ENCODE measurements around the gene PCBP1.
"Not testable (repeated sequence)": the region's sequence is repeated elsewhere in the genome, so short reads cannot be mapped to it uniquely, and the experiment has no call there.

Gene PCBP1

DNA sequence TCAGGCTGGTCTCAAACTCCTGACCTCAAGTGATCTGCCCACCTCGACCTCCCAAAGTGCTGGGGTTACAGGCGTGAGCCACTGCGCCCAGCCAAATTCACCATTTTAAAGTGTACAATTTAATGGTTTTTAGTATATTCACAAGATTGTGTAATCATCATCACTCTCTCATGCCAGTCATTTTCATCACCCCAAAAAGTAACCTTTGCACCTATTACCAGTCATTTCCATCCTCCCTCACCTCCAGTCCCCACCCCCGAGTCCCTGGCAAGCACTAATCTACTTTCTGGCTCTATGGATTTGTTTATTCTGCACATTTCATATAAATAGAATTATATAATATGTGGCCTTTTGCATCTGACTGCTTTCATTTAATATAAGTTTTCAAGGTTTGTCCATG, 10.8 kb downstream of the PCBP1 start:
- no peak for DNase-seq (ENCODE audit: low spot score)

DNA sequence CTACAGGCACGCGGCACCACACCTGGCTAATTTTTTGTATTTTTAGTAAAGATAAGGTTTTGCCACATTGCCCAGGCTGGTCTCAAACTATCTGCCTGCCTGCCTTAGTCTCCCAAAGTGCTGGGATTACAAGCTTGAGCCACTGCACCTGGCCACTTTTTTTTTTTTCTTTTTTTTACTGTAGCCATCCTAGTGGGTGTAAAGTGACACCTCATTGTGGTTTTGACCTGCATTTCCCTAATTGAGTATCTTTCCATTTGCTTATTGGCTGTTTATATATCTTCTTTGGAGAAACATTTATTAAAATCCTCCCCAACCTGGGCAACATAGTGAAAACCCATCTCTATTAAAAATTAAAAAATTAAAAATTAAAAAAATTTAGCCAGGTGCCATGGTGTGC, 12.0 kb downstream of the PCBP1 start:
- no peak for DNase-seq (ENCODE audit: low spot score)

DNA sequence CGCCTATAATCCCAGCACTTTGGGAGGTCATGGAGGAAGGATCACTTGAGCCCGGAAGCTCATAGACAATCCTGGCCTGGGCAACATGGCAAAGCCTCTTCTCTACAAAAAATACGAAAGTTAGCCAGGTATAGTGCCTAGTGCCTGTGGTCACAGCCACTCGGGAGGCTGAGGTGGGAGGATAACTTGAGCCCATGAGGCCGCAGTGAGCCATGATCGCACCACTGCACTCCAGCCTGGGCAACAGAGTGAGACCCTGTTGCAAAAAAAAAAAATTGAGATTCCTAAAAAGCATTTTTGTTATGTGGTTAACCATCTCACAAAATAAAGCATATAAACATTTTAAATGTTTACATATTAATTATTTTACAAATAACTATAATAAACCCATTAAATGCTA, 13.9 kb downstream of the PCBP1 start:
- DNase-seq (ENCODE audit: low spot score): no peak

DNA sequence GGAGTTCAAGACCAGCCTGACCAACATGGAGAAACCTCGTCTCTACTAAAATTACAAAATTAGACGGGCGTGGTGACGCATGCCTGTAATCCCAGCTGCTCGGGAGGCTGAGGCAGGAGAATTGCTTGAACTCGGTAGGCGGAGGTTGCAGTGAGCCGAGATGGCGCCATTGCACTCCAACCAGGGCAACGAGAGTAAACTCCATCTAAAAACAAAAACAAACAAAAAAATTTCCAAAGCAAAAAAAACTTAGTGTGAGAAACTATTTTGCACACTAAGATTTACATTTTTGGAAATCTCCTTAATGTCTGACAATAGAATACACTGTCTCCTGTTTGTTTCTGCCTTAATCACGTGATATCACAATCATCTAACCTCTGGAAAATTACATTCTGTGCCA, 14.4 kb downstream of the PCBP1 start:
- not testable (repeated sequence) for DNase-seq (ENCODE audit: low spot score)

DNA sequence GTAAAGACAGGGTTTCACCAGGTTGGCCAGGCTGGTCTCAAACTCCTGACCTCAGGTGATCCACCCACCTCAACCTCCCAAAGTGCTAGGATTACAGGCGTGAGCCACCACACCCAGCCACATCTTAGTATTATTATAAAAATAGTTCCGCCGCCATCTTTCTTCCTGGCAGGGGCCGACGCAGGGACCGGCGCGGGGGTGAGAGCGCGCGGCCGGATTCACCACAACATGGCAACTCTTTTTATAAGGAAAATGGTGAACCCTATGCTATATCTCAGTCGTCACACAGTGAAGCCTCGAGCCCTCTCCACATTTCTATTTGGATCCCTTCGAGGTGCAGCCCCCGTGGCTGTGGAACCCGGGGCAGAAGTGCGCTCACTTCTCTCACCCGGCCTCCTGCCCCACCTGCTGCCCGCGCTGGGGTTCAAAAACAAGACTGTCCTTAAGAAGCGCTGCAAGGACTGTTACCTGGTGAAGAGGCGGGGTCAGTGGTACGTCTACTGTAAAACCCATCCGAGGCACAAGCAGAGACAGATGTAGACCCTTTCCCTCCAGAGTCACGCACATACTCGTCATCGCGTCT, 15.1 kb downstream of the PCBP1 start:
- not testable (repeated sequence) for DNase-seq (ENCODE audit: low spot score)

DNA sequence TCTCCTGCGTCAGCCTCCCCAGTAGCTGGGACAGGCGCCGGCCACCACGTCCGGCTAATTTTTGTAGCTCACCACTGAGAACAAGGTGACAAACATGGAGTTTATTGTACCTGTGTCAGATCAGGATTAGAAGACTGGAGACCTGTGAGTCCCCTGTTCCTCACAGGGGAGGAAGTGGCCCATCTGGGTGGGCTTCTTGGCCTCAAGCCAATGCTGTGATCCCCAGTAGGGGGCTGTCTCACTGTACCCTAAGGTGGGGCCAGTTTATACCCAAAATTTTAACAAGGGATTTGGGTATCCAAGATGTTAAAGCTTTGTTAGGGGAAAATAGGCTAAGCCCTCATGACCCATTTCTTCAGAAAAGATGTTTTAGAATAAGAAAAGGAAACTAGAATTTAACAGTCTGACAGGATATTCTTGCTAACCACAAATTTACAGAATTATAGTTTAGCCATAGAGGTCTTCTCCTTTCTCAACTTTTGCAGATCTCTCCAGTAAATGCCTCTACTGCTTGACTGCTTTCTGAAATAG, 16.3 kb downstream of the PCBP1 start:
- no peak for DNase-seq (ENCODE audit: low spot score)

DNA sequence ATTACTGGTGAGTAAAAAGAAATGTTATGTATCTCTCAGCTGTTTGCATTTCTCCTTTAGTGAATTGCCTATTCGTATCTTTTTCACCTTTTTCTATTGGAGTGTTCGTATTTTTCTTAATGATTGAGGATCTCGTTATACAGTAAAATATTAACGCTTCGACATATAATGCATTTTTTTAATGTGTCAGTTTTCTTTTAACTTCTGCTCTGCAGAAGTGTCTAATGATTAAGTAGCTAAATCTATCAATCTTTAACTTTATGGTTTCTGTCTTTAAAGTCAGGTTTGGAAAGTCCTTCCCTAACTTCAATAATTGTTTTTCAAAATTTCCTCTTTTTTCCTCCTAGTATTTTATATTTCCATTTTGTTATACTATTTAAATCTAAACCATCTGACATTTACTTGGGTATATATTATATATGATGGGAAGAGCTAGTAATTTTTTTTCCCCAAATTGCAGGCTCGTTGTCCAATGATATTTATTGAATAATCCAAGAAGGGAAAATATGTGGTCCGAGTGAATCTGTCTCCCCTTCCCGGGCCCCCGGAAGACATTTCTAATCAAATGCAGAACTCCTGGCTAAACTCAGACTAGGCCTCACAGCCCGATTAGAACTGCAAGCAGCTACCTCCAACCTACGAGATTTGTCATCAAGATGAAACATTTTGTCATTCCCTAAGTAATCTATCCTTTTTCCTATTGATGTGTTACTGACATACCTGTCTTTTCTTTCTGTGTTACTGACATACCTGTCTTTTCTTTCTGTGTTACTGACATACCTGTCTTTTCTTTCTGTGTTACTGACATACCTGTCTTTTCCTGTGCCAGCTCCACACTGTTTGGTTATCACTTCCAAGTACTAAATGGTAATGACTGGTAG, 17.2 kb downstream of the PCBP1 start:
- peak; percentile 45 for DNase-seq (ENCODE audit: low spot score)

DNA sequence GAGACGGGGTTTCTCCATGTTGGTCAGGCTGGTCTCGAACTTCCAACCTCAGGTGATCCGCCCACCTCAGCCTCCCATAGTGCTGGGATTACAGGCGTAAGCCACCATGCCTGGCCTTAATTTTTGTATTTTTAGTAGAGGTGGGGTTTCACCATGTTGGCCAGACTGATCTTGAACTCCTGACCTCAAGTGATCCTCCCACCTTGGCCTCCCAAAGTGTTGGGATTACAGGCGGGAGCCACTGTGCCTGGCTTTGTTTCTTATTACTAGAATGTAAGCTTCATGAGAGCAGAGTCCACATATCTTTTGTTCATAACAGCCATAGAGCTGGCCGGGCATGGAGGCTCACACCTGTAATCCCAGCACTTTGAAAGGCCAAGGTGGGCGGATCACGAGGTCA, 18.9 kb downstream of the PCBP1 start:
- DNase-seq (ENCODE audit: low spot score): not testable (repeated sequence)

DNA sequence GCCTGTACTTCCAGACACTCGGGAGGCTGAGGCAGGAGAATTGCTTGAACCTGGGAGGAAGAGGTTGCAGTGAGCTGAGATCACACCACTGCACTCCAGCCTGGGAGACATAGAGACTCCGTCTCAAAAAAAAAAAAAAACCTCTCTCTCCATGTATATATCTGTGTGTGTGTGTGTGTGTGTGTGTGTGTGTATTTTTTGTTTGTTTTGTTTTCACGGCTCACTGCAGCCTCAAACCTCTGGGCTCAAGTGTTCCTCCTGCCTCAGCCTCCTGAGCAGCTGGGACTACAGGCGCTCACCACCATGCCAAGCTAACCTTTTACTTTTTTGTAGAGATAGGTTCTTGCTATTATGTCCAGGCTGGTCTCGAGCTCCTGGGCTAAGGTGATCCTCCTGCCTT, 23.1 kb downstream of the PCBP1 start:
- DNase-seq (ENCODE audit: low spot score): not testable (repeated sequence)

DNA sequence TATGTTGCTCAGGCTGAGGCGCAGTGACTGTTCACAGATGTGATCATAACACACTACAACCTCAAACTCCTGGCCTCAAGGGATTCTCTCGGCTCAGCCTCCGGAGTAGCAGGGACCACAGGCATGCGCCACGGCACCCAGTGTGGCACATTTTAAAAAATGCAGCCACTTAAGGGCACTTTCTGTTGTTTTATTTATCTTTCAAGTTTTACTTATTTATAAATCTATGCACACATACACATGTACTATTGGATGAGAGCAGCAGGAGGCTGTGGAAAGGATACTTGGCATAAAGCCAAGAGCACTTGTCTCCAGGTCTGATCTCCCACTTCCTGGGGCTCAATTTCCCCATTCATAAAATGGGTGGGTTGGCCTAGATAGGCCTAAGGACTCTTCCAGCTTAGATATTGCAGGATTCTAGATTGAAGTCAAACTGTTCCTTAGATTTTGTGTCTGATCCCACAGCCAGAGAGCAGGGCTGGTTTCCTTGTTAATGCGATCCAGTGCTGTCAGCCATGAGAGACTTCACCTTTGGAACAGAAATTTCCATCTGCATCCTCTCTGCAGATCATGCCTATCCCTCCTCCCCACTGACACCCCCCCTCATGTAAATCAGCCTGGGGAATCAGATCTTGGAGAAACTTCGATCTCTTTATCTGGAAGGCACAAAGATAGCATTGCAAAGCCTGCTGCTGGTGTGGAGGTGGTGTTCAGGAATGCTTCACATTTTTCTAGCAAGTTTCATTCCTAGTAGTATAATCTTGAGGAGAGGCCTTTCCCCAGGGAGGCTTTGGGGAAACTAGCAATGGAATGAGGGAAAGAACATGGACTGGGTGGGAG, 24.7 kb downstream of the PCBP1 start:
- peak; percentile 64 for DNase-seq (ENCODE audit: low spot score)

DNA sequence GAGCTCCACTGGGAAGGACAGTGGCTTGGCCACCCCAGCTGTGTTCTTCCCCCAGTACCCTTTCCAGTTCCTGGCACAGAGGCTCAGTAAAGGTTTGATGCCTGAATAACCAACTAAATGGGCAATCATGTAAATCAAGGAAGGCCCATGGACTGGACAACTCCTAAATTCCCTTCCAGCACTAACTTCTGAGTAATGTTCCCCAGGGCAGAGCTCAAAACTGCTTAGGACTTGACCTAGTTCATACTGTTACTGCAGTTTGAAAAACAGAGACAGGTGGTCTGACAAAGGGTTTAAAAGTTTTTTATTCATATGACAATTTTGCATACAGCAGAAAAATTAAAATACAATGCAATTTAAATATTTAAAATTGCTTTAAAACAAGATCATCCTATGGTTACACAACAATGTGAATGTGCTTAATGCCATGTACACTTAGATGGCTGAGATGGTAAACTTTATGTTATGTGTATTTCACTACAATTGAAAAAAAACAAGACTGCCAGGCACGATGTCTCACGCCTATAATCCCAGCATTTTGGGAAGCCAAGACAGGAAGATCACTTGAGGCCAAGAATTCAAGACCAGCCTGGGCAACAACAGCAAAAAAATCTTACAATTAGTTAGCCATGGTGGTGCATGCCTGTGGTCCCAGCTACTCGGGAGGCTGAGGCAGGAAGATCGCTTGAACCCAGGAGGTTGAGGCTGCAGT, 26.2 kb downstream of the PCBP1 start:
- DNase-seq (ENCODE audit: low spot score): no peak

DNA sequence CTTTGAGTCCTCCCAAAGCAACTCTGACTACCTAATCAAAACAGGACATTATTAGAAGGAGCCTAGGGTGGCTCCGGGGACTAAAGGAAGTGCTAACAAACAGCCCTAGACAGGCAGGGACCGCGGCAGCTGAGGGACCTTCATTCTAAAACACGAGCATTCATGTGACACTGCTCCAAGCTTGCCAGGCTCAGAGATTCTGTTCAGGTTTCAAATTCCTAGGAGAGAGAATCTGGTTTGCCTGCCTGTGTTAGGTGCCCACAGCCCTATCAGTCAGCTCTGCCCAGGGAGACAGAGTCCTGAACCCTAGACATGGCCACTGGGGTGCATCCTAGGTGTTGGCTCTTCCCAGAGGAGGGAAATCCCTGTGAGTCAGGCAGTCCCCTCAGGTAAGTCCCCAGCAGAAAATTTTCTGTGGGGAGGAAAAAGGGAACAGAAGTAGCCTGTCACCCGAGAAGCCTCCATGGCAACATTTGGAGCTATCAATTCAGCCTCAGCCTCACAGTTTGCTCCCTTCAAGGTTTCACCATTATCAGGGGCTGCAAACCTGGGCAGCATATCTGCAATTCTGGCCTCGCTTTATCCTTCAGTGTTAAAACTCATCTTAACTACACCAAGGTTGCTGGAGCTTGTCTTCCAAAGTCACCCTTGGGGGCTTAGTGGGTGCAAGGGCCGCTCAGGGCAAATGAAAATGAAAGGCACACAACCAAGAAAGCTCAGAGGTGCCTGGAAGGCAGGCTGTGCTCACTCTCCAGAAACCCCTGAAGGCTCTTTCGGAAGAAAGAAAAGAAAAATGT, 28.6 kb downstream of the PCBP1 start:
- no peak for DNase-seq (ENCODE audit: low spot score)

DNA sequence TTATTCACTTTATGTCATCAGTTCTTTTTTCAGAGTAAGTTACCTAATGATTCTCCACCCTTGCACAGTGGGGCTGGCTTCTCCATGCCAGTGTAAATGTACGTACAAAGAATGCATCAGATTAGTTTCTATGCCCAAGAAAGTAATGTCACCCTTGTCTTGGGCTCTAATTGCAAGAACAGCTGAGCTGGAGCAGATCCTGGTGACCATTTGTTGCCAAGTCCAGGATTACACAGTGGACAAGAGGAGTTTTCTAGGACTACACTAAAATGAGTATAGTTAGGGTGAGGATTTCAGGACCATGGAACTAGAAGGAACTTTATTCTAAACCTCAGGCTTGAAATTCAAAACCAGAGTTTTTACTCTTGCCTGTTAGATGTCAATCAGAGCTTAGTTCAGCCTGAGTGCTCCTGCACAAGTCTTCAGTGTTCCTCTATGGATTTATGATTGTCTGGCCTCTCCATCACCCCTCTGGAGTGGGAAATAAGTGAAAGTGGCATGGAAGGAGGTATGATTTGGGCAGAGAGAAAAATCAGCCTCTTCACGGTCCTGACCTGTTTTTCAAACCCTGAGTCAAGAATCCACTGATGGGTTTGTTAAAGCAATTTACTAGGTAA, 29.8 kb downstream of the PCBP1 start:
- no peak for DNase-seq (ENCODE audit: low spot score)

DNA sequence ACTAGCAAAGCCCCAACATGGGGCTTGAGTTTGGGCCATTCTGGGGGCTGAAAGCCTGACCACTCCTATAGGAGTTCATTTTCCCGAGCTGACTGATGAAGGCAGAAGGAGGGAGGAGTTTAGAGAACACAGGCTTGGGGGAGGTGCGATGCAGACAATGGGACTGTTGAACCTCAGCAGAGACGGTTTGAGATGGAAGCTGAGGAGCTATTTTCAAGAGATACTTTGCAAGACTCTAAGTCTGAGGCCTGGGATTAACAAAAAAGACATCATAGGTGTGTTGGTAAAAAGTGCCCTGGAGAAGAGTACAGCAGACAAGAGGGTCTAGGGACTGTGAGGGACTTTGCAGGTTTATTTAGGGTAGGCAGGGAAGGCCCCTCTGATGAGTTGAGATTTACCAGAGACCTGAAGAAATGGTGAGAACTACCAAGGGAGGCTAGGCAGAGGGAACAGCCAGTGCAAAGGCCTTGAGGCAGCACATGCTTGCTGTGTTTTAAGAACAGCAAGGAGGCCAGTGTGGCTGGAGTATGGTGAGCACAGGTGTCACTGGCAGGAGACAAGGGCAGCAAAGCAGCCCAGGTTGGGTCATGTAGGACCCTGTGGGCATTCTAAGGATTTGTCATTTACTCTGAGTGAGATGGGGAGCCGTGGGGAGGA, 31.6 kb downstream of the PCBP1 start:
- DNase-seq (ENCODE audit: low spot score): no peak

DNA sequence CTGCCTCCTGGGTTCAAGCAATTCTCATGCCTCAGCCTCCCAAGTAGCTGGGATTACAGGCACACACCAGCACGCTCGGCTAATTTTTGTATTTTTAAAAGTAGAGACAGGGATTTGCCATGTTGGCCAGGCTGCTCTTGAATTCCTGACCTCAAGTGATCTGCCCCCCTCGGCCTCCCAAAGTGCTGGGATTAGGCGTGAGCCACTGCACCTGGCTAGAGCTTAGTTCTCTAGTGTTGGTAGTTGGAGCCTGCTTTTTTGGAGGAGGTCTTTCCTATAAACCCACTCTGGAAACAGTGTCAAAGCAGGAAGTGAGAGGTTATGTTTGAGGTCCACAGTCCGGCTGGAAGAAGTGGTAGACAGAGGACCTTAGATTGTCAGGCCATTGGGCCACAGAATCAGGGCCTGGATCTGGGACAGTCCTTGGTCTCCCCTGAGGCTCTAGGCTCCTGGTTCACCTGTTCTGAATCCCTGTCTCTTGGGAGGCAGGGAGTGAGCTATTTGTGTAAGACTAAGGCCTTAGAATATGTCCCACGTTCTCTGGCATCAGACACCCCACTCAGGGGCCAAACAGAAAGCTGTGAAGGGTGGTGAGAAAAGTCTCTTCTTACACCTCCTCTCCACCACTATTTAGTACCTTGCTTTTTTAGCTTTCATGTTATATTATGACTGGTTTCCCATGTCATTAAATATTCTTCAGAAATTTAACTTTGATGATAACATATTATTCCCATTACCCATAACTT, 34.5 kb downstream of the PCBP1 start:
- no peak for DNase-seq (ENCODE audit: low spot score)

DNA sequence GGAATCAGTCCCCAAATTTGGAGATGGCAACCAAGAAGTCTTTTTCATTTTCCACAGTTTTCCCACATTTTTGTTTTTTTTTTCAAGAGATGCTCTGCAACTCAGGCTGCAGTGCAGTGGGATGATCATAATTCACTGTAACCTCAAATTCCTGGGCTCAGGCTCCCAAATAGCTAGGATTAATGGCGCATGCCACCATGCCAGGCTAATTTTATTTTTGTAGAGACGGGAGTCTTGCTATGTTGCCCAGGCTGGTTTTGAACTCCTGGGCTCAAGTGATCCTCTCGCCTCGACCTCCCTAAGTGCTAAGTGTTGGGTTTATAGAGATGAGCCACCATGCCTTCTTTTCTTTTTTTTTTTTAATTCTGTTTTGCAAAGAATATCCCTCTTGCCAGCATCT, 35.2 kb downstream of the PCBP1 start:
- no peak for DNase-seq (ENCODE audit: low spot score)

DNA sequence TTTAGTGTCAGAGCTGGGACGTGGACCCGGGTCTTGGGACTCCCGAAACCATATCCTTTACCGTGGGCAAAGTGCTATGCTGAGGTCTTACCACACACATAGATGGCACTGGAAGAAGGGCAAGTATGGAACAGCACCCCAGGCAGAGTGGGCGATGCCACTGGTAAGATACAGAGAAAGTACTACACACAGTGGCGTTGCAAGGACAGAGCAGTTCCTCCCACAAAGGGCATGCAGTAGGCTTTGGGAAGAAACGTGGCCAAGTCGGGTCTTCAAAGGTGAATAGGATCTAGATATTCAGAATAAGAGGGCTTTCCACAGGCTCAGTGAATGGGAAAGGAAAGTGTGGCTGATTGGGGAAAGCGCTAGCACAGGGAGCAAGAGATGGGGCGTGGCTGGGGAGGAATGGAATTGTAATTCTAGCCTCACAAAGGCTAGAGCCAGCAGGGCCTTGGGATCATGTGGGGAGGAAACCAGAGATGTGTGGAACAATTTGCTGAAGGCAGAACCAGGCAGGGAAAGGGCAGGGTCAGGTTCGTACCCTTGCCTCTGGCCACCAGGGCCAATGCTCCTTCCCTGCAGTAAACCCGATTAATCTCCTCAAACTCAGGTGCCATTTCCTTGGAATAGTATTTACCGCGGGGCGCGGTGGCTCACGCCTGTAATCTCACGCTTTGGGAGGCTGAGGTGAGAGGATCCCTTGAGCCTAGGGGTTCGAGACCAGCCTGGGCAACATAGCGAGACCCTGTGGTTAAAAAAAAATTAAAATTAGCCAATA, 36.0 kb downstream of the PCBP1 start:
- peak; percentile 62 for DNase-seq (ENCODE audit: low spot score)

DNA sequence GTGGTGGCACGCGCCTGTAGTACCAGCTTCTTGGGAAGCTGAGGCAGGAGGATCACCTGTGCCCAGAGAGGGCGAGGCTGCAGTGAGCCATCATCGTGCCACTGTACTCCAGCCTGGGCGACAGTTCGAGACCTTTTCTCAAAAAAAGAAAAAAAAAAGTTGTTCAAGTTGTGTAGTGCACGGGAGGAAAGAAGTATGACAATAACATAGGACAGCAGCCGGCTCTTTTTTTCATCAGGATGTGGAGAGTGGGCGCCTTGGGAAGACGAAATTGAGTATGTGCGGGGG, 36.5 kb downstream of the PCBP1 start:
- no peak for DNase-seq (ENCODE audit: low spot score)

DNA sequence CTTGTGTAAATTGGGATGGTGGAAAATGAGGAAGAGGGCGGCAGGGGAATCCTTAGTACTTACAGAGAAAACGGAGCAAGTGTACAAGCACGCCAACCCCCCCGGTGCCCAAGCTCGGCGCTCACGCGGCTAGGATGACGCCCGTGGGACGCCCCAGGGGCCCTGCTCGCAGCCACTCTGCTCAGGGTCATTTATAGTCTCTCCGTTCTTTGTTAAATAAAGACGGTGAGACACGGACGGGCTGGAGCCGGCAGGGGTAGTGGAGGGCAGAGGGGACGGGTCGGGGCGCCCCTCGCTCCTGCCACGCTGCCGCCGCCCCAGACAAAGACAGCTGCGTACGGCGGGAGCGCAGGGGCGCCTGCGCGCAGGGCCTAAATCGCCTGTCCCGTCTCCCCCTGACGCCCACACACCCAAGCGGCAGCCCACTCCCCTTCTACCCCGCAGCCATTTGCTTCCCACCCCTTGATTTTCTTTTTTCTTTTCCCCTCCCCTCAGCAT, 37.8 kb downstream of the PCBP1 start:
- DNase-seq (ENCODE audit: low spot score): no peak

All from AG08396 (cell line).